Esophagus squamous epithelium (tissue), 4 donors: ENCODE measurements around the gene CREB3L1.

Source experiments
- POLR2A ChIP-seq, 4 donors: fragments of 450-650 bp; IDR thresholded peaks; one replicate each; pipeline ENCODE4 v1.6.1; 2017; ENCODE audit warnings: antibody characterized with exemption in 4 of 4, mild to moderate bottlenecking in 4 of 4, moderate library complexity in 3 of 4
- TF ChIP-seq, protein P1 (sequence below), 6 experiments: fragments of 450-650 bp in 4 of 6; fragments of 200-600 bp in 2 of 6; sonication (generic) in 2 of 6; IDR thresholded peaks; one replicate each; pipeline ENCODE4 v1.5.1; 2016 to 2019; ENCODE audit warnings: antibody characterized with exemption in 6 of 6, mild to moderate bottlenecking in 4 of 6, moderate library complexity in 4 of 6

GRCh38 chr11:46242041-46242951 is 35.2 kb upstream of the CREB3L1 start:
- TF ChIP-seq, protein P1, sequence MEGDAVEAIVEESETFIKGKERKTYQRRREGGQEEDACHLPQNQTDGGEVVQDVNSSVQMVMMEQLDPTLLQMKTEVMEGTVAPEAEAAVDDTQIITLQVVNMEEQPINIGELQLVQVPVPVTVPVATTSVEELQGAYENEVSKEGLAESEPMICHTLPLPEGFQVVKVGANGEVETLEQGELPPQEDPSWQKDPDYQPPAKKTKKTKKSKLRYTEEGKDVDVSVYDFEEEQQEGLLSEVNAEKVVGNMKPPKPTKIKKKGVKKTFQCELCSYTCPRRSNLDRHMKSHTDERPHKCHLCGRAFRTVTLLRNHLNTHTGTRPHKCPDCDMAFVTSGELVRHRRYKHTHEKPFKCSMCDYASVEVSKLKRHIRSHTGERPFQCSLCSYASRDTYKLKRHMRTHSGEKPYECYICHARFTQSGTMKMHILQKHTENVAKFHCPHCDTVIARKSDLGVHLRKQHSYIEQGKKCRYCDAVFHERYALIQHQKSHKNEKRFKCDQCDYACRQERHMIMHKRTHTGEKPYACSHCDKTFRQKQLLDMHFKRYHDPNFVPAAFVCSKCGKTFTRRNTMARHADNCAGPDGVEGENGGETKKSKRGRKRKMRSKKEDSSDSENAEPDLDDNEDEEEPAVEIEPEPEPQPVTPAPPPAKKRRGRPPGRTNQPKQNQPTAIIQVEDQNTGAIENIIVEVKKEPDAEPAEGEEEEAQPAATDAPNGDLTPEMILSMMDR (IDR thresholded peaks at IDR 0.05): no peak
- no peak for TF ChIP-seq POLR2A (IDR thresholded peaks at IDR 0.05)
